Measurements from ENCODE around the gene POMT2.

The POMT2 gene

GRCh38 chr14:77273796-77274195, 46.9 kb downstream of the POMT2 start:
- no peak for DNase-seq
- TF ChIP-seq POLR2A (IDR thresholded peaks at IDR 0.05; ENCODE audit: low read length) (no peak), GATA1 (IDR thresholded peaks at IDR 0.05; ENCODE audit: low read depth, low read length) (no peak)

- TF ChIP-seq POLR2A (IDR thresholded peaks at IDR 0.05; ENCODE audit: low read length) (no peak), GATA1 (IDR thresholded peaks at IDR 0.05; ENCODE audit: low read depth, low read length) (no peak)
- DNase-seq, result no peak
Observed at GRCh38 chr14:77272261-77272660, 48.4 kb downstream of the POMT2 start.

GRCh38 chr14:77271113-77271710, 49.5 kb downstream of the POMT2 start, which contains the start of gene NGB:
Gene NGB (minus strand): TSS chr14:77271206. CDS start chr14:77270937, 269 bp downstream.
- no peak for DNase-seq
- TF ChIP-seq GATA1 (IDR thresholded peaks at IDR 0.05; ENCODE audit: low read depth, low read length) (no peak), POLR2A (IDR thresholded peaks at IDR 0.05; ENCODE audit: low read length) (no peak)

- DNase-seq, result no peak
Observed at GRCh38 chr14:77270361-77271112, 50.1 kb downstream of the POMT2 start.

GRCh38 chr14:77268989-77269600, 51.6 kb downstream of the POMT2 start:
- no peak for DNase-seq
- no peak for TF ChIP-seq GATA1 (IDR thresholded peaks at IDR 0.05; ENCODE audit: low read depth, low read length)
- TF ChIP-seq POLR2A (IDR thresholded peaks at IDR 0.05; ENCODE audit: low read length), result no peak

More at GRCh38 chr14:77270361-77271112, 50.1 kb downstream of the POMT2 start:
- no peak for TF ChIP-seq GATA1 (IDR thresholded peaks at IDR 0.05; ENCODE audit: low read depth, low read length)
- no peak for TF ChIP-seq POLR2A (IDR thresholded peaks at IDR 0.05; ENCODE audit: low read length)

GRCh38 chr14:77267937-77268699, 52.6 kb downstream of the POMT2 start:
- no peak for DNase-seq
- TF ChIP-seq GATA1 (IDR thresholded peaks at IDR 0.05; ENCODE audit: low read depth, low read length) (no peak), POLR2A (IDR thresholded peaks at IDR 0.05; ENCODE audit: low read length) (no peak)

- no peak for DNase-seq
- TF ChIP-seq GATA1 (IDR thresholded peaks at IDR 0.05; ENCODE audit: low read depth, low read length), result no peak
- TF ChIP-seq POLR2A (IDR thresholded peaks at IDR 0.05; ENCODE audit: low read length), result no peak
Observed at GRCh38 chr14:77266336-77266735, 54.3 kb downstream of the POMT2 start.

GRCh38 chr14:77265561-77266335, 54.9 kb downstream of the POMT2 start:
- no peak for DNase-seq
- TF ChIP-seq GATA1 (IDR thresholded peaks at IDR 0.05; ENCODE audit: low read depth, low read length) (no peak), POLR2A (IDR thresholded peaks at IDR 0.05; ENCODE audit: low read length) (no peak)

- DNase-seq, result no peak
- TF ChIP-seq POLR2A (IDR thresholded peaks at IDR 0.05; ENCODE audit: low read length) (no peak), GATA1 (IDR thresholded peaks at IDR 0.05; ENCODE audit: low read depth, low read length) (no peak)
Observed at GRCh38 chr14:77265187-77265515, 55.5 kb downstream of the POMT2 start.

- no peak for TF ChIP-seq POLR2A (IDR thresholded peaks at IDR 0.05; ENCODE audit: low read length)
- no peak for TF ChIP-seq GATA1 (IDR thresholded peaks at IDR 0.05; ENCODE audit: low read depth, low read length)
- no peak for DNase-seq
Observed at GRCh38 chr14:77264466-77265186, 56.1 kb downstream of the POMT2 start.

GRCh38 chr14:77260631-77261030, 60.1 kb downstream of the POMT2 start:
- no peak for DNase-seq
- TF ChIP-seq GATA1 (IDR thresholded peaks at IDR 0.05; ENCODE audit: low read depth, low read length) (no peak), POLR2A (IDR thresholded peaks at IDR 0.05; ENCODE audit: low read length) (no peak)

GRCh38 chr14:77260199-77260598, 60.5 kb downstream of the POMT2 start:
- TF ChIP-seq POLR2A (IDR thresholded peaks at IDR 0.05; ENCODE audit: low read length) (no peak), GATA1 (IDR thresholded peaks at IDR 0.05; ENCODE audit: low read depth, low read length) (no peak)
- no peak for DNase-seq

Measured in erythroblast (primary cell).